HG03442 (cell line): Measurements from ENCODE around the gene MLLT10.
A peak's percentile ranks its signal among the peaks of the same experiment; 100 is the strongest.

Experiments
- ATAC-seq: cut with Tn5 transposase; IDR thresholded peaks from one replicate; pipeline ENCODE4 v1.9.1; 2021; ENCODE audit warnings: mild to moderate bottlenecking, moderate library complexity; ENCODE audit not compliant: unreplicated experiment

The MLLT10 gene

DNA sequence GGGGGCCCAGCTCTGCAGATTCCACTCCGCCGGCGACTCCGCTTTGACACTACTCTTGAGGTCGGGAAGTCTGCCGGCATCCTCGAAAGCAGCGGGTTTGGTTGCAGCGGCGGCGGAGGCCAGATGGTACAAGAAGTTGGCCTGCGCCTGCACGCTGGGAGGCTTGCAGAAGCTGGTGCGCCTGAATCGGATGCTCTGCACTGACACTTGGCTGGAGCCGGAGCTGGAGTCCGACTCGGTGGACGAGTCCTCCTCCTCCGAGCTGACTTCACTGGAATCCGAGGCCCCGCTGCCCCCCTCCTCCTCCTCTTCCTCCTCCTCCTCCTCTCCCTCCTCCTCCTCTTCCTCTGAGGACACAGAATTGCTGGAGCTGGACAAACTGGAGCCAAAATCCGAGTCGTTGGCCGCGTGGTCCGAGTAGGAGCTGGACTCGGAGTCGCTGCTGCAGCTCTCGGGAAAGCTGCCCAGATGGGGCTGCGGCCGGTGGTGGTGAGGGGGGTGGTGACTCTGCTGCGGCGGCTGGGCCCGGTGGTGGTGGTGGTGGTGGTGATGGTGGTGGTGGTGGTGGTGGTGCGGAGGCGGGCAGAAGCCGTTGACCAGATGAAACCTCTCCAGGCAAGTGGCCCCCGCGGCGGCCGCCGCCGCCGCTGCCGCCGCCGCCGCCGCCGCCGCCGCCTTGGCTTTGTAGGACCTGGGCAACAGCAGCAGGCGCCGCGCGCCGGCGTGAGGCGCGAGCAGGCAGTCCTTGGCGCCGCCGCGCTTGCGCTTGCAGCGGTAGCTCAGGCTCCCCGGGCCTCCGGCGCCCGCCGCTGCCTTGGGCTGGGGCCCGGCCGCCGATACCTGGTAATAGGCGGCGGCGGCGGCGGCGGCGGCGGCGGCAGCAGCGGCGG is 17.5 kb upstream of the MLLT10 start:
- peak; percentile 70 for ATAC-seq

DNA sequence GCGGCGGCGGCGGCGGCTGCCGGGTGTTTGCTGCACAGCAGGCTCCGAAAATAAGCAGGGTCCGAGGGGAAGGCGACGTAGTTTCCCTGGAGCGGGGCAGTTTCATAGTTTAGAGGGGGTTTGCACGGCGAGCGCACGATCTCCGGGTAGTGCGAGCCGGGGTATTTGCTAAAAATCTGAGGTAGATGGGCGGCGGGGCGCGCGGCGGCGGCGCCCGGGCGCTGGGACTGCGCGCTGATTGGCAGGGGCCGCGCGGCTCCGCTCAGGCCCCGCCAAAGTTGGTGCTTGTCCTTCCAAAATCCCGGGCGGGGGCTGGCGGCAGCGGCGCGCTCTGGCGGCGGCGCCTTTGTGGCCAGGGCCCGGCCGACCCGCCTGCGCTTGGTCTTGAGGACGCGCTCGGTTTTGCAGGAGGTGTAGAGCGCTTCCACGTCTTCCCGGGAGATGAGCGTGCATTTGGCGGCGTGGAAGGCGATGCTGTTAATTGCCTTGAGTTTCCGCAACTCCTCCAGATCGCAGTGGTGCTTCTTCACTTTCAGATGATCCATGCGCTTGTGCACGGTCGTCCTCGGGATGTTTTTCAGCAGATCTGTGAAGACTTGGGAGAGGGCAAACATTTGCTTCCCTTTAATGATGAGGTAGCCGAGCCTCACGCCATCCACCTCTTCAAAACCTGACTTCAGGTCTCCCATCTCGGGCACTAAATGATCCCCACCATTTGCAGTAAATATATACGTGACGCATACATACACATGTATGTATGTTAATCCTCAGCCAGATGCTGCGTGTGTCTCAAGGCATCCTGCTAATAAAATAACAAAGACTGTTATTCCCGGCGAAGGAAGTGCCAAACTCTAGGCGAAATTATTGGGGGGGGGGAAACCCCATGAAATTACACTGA is 16.6 kb upstream of the MLLT10 start:
- peak; percentile 53 for ATAC-seq

DNA sequence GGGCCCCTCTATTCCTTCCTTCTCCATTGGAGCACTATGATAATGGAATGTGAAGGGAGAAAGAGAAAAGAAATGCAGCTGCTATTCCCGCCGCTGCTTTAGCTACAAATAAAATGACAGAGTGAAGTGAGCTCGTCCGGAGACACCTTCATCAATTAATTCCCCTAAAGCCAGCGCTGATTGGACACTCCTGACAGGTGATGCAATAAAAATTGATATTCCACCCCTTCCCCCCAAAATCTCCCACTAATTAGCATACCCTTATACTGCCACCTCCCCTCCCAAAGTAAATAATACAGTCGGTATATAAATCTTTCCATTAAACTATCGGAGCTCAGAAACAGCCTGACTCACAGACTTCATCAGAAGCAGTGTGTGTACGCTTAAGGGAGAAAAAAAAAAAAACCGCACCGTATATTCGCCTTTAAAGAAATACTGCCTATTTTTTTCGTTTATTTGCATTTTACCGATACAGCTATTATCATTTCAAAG is 15.8 kb upstream of the MLLT10 start:
- ATAC-seq: no peak

DNA sequence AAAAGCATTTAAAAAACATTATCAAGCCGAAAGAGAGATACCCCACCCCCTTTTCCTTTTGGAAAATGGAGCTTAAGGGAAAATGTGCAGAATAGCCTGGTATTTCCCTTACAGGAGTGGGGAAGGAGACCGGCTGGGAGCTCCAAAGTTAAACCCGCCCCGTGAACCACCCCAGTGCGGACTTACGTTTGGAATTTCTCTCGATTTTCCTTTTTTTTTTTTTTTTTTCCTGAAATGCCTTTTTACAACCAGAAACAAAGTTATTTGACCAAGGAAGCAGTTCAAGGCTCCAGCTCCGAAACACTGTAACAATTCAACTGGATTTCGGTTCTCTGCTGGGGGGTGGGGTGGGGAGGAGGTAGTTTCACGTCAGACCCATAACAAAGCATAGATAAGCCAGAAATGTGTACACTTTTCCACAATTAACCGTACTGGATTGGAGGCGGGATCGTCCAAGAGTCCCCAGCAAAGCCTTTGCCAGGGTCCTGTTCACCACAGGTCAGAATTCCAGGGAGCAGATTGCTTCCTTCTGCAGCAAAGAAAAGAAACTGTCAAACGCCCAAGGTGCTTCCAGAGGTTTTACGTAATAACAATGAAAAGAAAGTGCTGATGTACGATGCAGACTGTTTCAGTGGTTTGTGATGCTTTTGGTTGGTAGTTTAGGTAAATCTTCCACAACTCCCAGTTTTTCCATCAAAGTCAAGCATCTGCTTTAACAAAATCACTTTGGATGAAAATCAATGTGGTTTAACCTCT is 15.2 kb upstream of the MLLT10 start:
- no peak for ATAC-seq

DNA sequence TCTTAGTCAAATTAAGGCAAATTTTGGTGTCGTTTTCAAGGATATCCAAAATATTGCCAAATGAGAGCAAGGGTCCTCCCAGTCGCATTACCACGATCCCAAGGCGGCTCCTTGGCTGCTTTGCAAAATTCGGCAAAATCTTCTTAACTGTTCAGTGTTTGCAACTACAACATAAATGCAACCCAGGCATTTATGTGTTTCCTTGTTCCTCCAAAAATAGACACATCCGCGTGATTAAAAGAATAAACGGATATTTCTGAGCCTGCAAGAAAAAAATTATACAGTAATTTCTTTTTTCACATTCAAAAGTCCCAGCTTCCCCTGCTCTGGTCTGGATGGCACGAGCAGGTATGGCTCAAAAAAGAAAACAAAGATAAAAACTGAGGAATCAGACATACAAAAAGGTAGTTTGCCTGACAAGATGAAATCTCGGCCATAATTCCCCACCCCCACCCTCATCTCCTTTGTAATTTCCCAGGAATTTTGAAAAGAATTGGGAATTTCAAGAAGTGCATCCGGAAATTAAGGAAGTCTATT is 14.6 kb upstream of the MLLT10 start:
- ATAC-seq: no peak

DNA sequence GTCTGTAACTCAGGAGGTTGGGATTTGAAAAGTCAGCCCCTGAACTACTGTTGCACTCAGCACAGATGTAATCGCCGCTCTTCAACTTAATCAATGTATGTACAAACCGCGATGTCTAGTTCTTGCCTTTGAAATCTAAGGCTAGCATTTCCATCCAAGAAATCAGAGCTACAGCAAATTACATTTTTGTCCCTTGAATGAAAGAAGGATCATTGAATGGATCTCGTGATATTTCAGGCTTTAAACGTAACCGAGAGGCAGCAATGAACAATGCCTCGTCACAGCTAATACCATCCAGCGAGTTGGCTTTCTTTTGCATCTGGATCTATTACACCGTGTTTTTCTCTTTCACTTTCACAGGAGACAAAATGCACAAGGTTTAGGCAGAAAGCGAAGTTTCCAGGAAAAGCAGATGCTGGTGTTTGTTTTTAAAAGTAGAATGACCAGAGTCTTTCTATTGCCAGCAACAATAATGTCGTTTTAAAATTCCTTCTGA is 14.0 kb upstream of the MLLT10 start:
- peak; percentile 35 for ATAC-seq

DNA sequence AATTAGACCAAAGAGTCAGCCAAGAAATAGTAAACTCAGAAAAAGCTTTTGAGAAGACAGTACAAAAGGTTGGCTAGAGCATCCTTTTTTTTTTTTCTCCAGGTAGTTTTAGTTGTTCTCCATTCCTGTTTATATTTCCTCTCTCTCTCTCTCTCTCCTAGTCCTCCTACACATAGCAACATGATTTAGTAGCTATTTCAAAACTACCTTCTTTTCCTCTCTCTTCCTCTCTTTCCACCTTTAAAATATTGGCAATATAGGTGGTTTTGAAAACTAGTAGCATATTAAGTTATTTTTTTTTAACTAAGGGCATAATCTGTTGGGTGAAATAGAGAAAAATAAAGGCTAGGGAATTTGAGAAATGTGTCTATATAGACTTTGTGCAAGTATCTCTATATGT is 13.5 kb upstream of the MLLT10 start:
- no peak for ATAC-seq

DNA sequence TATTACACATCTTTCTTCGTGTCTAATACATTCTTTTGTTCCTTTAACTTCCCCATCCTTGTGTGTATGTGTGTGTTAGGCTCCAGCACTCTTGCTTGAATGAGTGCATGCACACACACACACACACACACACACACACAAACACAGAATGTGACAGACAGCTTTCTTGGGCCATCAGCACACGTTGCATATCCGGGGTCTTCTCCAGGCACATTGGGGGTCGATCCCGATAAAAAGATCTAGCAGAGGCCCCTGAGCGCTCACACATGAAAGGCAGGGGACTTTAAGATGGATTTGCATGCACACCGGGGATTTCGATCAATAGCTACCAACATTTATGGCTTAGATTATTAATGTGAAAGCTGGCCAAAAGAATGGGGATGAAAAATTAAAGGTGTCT is 13.1 kb upstream of the MLLT10 start:
- no peak for ATAC-seq

DNA sequence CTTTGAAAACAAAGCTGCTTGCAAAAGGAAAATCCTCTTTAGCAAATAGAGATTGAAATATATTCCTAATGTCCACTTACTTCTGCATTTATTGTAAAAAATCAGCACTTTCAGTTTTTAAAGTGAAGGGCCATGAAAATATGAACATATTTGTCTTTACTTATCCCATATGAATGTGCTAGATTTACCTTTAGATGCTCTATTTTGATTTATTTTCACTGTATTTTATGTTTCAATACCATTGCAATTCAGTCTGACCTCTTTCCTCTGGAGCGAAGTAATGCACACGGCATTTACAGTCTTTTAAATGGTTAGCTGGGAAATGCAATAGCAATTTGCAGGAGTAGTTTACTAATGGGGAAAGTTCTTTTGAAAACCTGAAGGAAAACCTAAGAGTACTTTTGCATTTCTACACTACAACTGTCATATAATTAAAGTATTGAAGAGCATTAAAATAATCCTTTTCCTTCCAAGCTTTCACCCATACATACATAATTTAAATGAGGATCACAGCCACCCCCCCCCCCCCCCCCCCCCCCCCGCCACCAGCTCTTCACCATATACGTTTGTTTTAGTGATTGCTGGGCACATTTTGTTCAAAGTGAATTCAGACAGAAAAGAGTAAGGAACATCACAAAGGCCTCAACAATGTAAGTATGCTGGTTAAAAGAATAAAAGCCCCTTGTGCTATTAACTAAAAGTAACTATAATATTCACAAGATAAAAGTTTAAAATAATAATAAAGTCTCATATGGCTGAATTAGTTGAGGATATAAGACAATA is 12.1 kb upstream of the MLLT10 start:
- ATAC-seq: no peak

DNA sequence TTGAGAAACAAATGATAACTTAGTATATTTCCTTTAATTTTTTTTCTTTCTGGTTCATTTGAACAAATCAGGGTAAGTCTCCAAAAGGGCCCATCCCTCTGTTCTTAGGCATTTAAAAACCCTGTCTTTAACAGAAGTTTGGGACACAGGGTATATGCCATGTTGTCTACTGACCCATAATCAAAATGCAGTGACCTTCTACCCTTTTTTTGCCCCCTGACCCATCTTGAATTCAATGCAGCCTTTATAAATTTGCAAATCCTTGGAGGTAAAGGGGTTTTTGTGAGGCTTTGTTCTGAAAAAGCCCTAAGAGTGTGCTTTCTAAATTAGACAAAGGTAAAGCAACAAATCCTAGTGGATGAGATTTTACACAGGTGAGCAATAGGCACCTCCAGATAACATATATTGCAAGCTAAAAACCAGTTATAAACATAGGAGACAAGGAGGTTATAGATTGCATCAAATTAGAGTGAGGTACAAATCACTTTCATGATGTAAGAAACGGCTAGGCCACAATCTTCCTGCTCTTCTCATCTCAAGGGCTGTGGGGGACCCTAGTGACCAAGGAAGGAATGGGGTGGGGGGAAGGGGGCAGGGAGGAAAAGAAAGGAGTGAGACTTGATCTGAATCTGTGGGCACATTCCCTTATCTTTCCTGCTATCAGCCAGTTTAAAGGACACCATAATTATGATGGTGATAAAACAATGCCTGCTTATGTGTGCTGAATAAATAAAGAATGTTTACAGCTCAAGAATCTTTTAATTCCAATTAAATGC is 11.2 kb upstream of the MLLT10 start:
- ATAC-seq: no peak

DNA sequence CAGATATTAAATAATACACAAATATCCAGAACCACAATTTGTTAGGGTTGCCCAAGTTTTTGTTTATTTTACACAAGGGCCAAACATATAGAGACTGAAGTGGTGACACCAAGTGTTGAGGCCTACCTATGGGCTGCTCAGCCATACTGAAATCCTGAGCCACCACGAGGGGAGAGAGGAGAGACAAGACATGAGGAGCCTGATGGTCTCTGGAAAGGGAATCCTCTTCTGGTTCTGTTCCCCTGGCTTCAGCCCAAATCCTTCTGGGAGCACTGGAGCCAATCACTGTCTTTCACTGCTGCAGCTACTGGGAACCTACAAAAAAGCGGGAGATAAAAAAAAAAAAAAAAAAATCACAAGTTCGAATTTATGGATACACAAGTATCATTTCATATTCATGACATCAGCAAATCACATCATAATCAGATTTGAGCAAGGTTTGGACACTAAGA is 10.4 kb upstream of the MLLT10 start:
- ATAC-seq: no peak

DNA sequence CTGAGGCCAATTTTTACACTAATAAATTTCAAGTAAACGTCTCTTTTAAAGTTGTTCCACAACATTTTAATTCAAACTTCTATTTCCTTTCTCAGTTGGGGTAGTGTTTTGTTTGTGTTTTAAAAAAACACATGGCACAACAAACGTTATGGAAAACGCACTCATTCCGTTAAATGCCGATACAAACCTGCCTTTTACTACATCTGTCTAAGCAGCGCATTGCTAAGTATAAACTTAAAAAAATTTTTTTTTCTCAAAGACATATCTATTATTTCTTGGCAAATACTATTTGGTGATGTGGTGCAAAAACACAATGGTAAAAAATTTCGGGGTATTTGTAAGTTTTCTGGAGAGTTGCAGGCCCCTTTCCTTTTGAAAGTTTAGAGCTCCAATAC is 9.9 kb upstream of the MLLT10 start:
- ATAC-seq: no peak

DNA sequence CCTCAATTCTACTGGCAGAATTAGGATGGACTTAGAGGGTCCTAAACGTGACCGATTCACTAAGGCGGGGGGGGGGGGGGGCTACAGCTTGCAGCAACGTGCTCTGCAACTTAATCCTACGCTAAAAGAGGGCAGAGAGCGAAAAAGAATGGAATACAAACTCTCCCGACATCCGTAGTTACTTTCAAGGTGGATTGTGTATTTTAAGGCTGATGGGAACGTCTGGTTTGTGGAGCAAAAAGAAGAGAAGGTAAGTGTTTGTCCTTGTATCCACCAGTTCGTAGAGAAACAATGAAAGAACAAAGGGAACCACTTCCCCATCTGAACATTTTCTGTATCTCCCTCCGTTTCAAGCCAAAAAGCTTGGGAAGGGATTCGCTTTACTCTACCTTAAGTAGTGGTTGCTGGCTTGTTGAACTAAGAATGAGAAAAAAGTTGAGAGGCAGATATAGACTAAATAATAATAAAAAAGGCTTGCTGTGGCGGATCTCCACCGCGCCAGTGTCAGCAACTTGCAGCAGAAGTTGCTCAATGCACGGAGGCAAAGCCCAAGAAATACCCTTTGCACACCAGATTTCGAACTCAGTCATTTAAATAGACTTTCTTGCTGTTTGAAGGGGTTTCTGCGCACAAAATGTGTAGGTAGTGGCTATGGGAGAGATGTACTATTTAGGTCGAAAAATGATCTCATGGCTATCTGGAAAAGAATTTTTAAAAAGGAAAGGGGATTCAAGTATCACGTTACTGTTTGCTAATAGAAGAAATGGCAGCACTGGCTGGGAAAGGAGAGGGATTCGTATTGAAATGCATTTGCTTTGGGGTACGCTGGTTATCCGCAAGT is 9.3 kb upstream of the MLLT10 start:
- ATAC-seq: no peak

DNA sequence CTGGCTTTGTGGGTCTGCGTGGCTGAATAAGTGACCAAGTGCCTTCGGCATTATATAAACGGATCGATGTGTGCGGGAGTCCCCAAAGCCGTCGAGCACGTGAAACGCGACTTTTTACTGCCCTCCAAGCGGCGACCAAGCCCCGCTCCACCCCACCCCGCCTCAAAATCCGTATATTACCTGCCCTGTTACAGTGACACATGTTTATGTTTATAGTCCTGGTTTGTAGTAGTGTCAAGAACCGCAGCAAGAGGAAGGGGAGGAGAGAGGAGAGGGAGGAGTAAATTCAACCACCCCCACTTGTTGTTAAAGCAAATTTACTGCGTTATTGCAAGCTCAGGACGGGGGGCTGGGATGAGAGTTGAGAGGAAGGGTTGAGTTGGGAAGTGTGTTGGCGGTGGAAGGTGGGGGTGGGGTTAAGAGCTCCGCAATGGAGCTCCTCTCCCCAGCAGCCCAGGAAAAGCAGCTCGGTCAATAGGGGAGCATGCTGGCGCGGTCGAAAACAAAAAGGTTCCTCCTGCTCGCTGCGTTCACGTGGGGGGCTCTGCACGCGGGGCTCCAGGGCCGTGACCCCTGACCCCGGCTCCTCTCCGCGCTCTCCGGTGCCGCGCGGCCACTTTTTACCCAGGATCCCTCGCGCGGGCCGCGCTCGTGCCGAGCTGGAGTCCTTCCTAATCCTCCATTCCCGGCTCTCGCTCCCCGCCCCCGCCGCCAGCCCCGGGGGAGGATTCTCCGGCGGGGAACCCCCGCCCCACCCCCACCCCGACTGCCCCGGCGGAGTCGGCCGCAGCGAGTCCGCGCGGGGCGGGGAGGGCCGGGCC is 8.5 kb upstream of the MLLT10 start, which contains the start of gene SKIDA1:
Gene SKIDA1 (minus strand): TSS at position 316 of the 821 bp plus-strand sequence. CDS start 7,860 bp downstream, outside the sequence.
- peak; percentile 50 for ATAC-seq

DNA sequence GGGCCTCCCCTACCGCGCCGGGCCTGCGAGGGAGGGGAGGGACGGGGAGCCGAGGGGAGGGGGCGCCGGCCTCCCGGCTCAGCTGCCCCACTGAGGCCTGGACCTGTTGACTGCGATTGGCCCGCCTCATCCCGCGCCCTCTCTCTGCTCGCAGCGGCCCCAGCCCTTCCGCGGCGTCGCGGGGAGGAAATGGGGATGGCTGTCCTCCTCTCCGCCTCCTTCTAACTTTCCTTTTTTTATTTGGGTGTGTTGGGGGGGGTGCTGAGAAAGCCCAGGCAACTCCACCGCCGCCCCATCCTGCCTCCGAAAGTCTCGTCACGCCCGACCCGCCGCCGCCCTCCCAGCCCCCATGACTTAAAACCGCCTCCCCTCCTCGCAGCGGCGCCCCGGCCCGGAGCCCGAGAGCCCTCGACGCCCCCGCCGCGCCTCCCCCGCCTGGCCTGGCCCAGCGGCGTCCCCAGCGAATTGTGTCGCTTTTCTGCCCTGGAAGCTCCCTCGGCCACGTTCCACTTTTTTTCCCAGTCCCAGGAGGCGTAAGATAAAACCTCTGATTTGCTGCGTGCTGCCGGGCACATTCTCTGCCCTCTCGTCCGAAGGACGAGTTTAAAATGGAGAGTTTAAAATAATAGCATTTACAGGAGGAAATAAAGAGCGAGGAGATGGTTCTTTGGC is 7.7 kb upstream of the MLLT10 start:
- ATAC-seq: peak; percentile 18

DNA sequence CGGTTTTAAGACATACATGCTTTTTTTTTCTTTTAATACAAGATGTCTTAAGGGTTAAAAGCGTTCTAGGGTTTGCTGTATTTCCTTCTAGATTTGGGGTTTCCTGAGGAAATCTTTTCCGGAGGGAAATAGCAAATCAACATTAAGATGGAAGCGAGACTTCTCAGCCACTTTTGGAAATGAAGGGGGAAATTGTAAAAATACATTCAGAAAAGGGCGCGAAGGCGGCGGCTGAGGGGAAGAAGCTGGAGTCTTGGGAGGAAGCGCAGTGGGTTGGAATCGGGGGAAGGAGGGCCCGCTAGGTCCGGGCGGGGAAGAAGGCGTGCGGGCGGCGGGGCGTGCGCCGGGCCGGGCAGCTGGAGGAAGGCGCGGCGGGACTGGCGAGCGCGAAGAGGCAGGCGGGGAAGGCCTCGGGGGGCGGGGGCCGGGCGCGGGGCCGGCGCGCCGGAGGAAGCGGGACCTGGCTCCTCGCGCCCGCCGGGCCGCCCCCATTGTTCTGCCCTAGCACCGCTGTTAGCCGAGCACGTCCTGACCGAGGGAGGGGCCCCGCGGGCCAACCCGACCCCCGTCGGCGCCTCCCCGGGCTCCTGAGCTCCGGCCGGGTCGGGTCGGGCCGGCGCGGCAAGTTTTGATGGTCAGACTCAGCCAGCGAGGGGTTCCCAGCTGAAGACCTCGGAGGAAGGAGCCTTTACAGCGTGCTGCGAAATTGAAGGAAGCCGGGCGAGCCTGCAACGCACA is 7.0 kb upstream of the MLLT10 start:
- no peak for ATAC-seq
